Measurements from ENCODE around the gene INCENP. TPM values are rescaled to one million over a fixed set of nuclear protein-coding genes. Genes with fewer than 3 reads are reported as not detected.

The INCENP gene
- total RNA-seq, 2 donors from 2014 or later, result 15.9 to 22.3 TPM

DNA sequence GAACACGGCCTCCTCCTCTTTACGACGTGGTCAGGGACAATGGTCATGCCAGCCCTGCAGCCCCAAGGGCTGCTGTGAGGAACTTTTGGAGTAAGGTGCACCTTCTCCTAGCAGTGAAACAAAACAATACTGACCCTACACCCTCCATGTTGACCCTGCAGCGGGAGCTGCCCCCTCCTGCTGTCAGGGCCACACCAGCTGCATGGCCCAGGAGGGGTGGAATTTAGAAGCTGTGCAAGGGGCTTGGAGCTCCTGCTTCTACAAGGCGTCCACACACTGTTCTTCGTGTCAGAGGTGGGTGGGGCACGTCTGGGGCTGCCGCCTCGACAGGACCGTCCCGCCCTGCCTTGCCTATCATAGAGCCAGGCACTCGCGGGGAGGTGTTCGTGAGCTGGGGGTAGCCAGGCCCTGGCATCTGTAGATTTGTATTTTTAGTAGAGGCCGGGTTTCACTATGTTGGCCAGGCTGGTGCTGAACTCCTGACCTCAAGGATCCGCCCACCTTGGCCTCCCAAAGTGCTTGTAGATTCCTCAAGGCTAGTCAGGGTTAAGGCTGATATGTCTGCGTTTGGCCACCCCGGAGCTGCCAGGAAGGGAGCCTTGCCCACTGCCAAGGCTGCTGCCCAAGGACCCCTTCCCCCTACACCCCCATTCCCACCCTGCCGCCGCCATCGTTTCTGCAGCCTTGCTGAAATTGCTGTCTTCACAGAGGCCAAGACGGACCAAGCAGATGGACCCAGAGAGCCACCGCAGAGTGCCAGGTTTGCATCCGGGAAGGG is 15.9 kb downstream of the INCENP start:
- H3K4me1 Mint-ChIP-seq, result no peaks in the 10 kb centered on the region
- no peaks in the 10 kb centered on the region for H3K27me3 Mint-ChIP-seq
- DNase-seq, result no peak
- no peak for ATAC-seq
- no peak overlapping the region for H3K27ac Mint-ChIP-seq
- H3K36me3 Mint-ChIP-seq (ENCODE audit: low read depth), result no peaks in the 10 kb centered on the region
- no peak overlapping the region for H3K4me3 Mint-ChIP-seq
- no peaks in the 10 kb centered on the region for H3K9me3 ChIP-seq (ENCODE audit: control insufficient read depth, low read length, poor library complexity, severe bottlenecking)

- DNase-seq, result no peak
- no peaks in the 10 kb centered on the region for H3K9me3 ChIP-seq (ENCODE audit: control insufficient read depth, low read length, poor library complexity, severe bottlenecking)
- Mint-ChIP-seq H3K36me3 (ENCODE audit: low read depth) (peaks cover 2% of the 10 kb centered on the region), H3K4me3 (no peak overlapping the region), H3K27me3 (no peaks in the 10 kb centered on the region), H3K27ac (no peak overlapping the region), H3K4me1 (no peaks in the 10 kb centered on the region)
- no peak for ATAC-seq
These were observed 16.7 kb downstream of the INCENP start for GRCh38 chr11:62140304-62141110.

GRCh38 chr11:62141111-62142042 is 17.6 kb downstream of the INCENP start:
- no peaks in the 10 kb centered on the region for H3K9me3 ChIP-seq (ENCODE audit: control insufficient read depth, low read length, poor library complexity, severe bottlenecking)
- peaks cover 2% of the 10 kb centered on the region for H3K4me1 Mint-ChIP-seq
- DNase-seq (no peak), ATAC-seq (no peak)
- no peak overlapping the region for H3K4me3 Mint-ChIP-seq
- peaks cover 3% of the 10 kb centered on the region for H3K36me3 Mint-ChIP-seq (ENCODE audit: low read depth)
- H3K27ac Mint-ChIP-seq, result no peak overlapping the region
- H3K27me3 Mint-ChIP-seq, result no peaks in the 10 kb centered on the region

- ATAC-seq (no peak), DNase-seq (no peak)
- Mint-ChIP-seq H3K4me3 (no peak overlapping the region), H3K27ac (no peak overlapping the region), H3K27me3 (no peaks in the 10 kb centered on the region), H3K36me3 (ENCODE audit: low read depth) (peaks cover 6% of the 10 kb centered on the region), H3K4me1 (peaks cover 3% of the 10 kb centered on the region)
- H3K9me3 ChIP-seq (ENCODE audit: control insufficient read depth, low read length, poor library complexity, severe bottlenecking), result no peaks in the 10 kb centered on the region
These were observed 18.2 kb downstream of the INCENP start for GRCh38 chr11:62142043-62142375.

DNA sequence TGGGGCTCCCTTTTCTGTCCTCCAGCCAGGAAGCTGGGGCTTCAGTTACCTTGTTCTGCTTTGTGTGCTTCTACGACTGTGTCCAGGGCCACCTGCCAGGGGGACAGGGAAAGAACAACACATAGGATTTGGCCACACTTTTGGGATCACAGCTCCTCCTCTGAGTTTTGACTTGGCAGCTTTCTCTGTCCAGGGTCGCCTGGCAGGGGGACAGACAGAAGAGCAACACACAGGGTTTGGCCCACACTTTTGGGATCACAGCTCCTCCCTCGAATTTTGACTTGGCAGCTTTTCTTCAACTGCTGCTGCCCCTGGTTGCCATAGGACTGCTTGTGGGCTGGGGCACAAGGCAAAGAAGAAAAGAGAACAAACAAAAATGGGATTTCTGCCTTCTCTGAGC is 19.1 kb downstream of the INCENP start:
- H3K36me3 Mint-ChIP-seq (ENCODE audit: low read depth), result peaks cover 9% of the 10 kb centered on the region
- no peaks in the 10 kb centered on the region for H3K9me3 ChIP-seq (ENCODE audit: control insufficient read depth, low read length, poor library complexity, severe bottlenecking)
- DNase-seq, result no peak
- H3K4me1 Mint-ChIP-seq, result peaks cover 3% of the 10 kb centered on the region
- no peak overlapping the region for H3K27ac Mint-ChIP-seq
- no peak for ATAC-seq
- no peak overlapping the region for H3K4me3 Mint-ChIP-seq
- H3K27me3 Mint-ChIP-seq, result no peaks in the 10 kb centered on the region

- H3K27ac Mint-ChIP-seq, result no peak overlapping the region
- ATAC-seq (no peak), DNase-seq (no peak)
- peaks cover 3% of the 10 kb centered on the region for H3K4me1 Mint-ChIP-seq
- H3K27me3 Mint-ChIP-seq, result no peaks in the 10 kb centered on the region
- H3K9me3 ChIP-seq (ENCODE audit: control insufficient read depth, low read length, poor library complexity, severe bottlenecking), result no peaks in the 10 kb centered on the region
- no peak overlapping the region for H3K4me3 Mint-ChIP-seq
- peaks cover 9% of the 10 kb centered on the region for H3K36me3 Mint-ChIP-seq (ENCODE audit: low read depth)
These were observed 19.9 kb downstream of the INCENP start for GRCh38 chr11:62143727-62144126.

DNA sequence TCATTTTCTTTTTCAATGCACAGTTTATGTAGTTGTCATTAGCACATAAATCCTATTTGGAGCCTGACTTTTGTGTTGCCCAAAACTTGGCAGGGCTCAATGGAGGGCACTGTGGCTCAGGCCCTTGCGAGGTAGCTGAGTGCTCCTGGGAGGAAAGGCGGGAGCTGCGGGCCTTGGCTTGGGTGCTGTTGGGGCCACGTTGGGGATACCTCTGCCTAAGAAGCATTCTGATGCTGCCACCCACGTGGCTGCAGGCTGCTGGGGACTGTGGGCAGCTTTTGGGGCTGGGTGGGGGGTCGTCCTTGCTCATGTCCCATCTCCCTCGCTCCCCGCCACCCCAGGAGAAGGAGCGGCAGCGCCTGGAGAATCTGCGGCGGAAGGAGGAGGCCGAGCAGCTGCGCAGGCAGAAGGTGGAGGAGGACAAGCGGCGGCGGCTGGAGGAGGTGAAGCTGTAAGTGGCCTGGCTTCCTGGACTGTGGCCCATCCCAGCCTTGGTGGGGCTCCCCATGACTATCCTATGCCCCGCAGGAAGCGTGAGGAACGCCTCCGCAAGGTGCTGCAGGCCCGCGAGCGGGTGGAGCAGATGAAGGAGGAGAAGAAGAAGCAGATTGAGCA is 20.9 kb downstream of the INCENP start:
- ATAC-seq, result no peak
- no peaks in the 10 kb centered on the region for H3K27me3 Mint-ChIP-seq

DNA sequence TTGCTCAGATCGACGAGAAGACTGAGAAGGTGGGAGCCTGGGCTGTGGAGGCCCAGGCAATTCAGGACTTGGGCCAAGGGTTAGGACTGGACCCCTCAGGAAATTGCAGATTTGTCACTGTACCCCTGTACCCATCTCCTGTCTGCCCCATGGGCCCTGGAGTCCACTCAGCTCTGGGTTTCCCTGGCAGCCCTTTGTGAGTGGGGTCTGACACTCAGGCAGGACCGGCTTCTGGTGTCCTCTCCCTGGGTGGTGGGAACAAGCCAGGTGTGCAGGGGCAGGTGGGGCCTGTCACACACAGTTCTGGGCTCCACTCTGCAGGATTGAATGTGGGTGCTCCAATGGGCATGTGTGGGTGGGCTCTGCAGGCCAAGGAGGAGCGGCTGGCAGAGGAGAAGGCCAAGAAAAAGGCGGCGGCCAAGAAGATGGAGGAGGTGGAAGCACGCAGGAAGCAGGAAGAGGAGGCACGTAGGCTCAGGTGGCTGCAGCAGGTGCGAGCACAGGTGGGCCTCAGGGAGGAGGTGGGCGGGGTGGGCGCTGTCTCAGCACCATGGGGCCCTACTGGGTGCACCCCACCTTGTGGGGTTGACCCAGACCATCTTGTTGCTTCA is 21.6 kb downstream of the INCENP start:
- Mint-ChIP-seq H3K27me3 (no peaks in the 10 kb centered on the region), H3K4me3 (no peak overlapping the region), H3K36me3 (ENCODE audit: low read depth) (peaks cover 9% of the 10 kb centered on the region), H3K4me1 (peaks cover 3% of the 10 kb centered on the region), H3K27ac (peak overlapping the region; percentile 86)
- H3K9me3 ChIP-seq (ENCODE audit: control insufficient read depth, low read length, poor library complexity, severe bottlenecking), result no peaks in the 10 kb centered on the region
- DNase-seq (no peak), ATAC-seq (no peak)

More for the DNA sequence above, 20.9 kb downstream of the INCENP start:
- H3K9me3 ChIP-seq (ENCODE audit: control insufficient read depth, low read length, poor library complexity, severe bottlenecking), result no peaks in the 10 kb centered on the region
- DNase-seq, result no peak
- peak overlapping the region; percentile 86 for H3K27ac Mint-ChIP-seq
- H3K4me3 Mint-ChIP-seq, result no peak overlapping the region
- H3K36me3 Mint-ChIP-seq (ENCODE audit: low read depth), result peaks cover 9% of the 10 kb centered on the region
- H3K4me1 Mint-ChIP-seq, result peaks cover 3% of the 10 kb centered on the region

DNA sequence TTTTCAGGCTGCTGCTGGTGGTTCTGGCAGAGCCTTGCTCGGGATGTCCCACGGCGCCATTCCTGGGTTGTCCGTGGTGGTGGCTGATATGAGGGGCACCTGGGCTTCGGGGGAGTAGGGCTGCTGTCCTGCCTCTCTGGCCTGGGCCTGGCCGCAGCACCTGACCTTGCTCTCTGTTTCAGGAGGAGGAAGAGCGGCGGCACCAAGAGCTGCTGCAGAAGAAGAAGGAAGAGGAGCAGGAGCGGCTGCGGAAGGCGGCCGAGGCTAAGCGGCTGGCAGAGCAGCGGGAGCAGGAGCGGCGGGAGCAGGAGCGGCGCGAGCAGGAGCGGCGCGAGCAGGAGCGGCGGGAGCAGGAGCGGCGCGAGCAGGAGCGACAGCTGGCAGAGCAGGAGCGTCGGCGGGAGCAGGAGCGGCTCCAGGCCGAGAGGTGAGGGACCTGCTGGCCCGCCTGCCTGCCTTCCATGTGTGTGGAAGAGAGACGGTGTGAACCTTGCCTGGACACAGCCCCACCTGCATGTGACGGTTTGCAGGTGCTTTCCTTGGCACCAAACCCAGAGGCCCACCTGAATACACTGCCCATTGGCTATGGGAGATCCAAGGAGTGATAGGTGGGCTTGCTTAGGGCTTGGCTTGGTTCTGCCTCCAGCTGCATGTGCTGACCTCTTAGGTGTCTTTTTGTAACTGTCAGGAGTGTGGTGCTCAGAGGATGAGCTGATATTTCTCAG is 22.8 kb downstream of the INCENP start:
- DNase-seq (no peak), ATAC-seq (no peak)
- Mint-ChIP-seq H3K4me3 (no peak overlapping the region), H3K27me3 (no peaks in the 10 kb centered on the region), H3K27ac (no peak overlapping the region), H3K36me3 (ENCODE audit: low read depth) (peaks cover 12% of the 10 kb centered on the region), H3K4me1 (peaks cover 3% of the 10 kb centered on the region)
- no peaks in the 10 kb centered on the region for H3K9me3 ChIP-seq (ENCODE audit: control insufficient read depth, low read length, poor library complexity, severe bottlenecking)

DNA sequence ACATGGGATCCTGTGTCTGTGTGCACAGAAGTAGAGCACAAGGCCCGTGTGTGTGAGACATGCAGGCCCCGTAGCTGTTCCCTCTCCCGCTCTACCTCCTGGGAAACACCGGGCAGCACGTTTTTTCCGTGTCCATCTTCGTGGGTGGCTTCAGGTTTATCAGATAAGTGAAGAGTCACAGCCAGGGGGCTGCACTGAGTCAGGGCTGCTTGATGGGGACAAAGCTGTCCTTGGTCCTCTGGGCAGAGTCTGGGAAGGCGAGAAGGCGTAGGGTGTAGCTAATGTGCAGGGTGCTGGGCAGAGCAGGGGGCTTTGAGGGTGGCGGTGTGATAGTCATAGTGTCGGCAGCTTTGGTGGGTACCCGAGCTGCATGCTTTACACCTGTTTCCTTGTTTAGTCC is 23.7 kb downstream of the INCENP start:
- no peak overlapping the region for H3K27ac Mint-ChIP-seq
- DNase-seq, result no peak

GRCh38 chr11:62148271-62148980 is 24.6 kb downstream of the INCENP start:
- H3K27me3 Mint-ChIP-seq, result no peaks in the 10 kb centered on the region
- H3K9me3 ChIP-seq (ENCODE audit: control insufficient read depth, low read length, poor library complexity, severe bottlenecking), result no peaks in the 10 kb centered on the region
- peaks cover 3% of the 10 kb centered on the region for H3K4me1 Mint-ChIP-seq
- peaks cover 12% of the 10 kb centered on the region for H3K36me3 Mint-ChIP-seq (ENCODE audit: low read depth)
- no peak overlapping the region for H3K4me3 Mint-ChIP-seq
- DNase-seq (no peak), ATAC-seq (no peak)
- no peak overlapping the region for H3K27ac Mint-ChIP-seq

More for the DNA sequence above, 23.7 kb downstream of the INCENP start:
- H3K9me3 ChIP-seq (ENCODE audit: control insufficient read depth, low read length, poor library complexity, severe bottlenecking), result no peaks in the 10 kb centered on the region
- peaks cover 12% of the 10 kb centered on the region for H3K36me3 Mint-ChIP-seq (ENCODE audit: low read depth)
- ATAC-seq, result no peak
- no peak overlapping the region for H3K4me3 Mint-ChIP-seq
- peaks cover 3% of the 10 kb centered on the region for H3K4me1 Mint-ChIP-seq
- no peaks in the 10 kb centered on the region for H3K27me3 Mint-ChIP-seq

Measured in T-helper 17 cell (primary cell).